Activated CD8-positive, alpha-beta T cell treated with anti-CD3 and anti-CD28 coated beads for 36 hours (primary cell): ENCODE measurements around the gene SIK3. TPM values are rescaled to one million over a fixed set of nuclear protein-coding genes. Genes with fewer than 3 reads are reported as not detected.

ENCODE experiments used
- ATAC-seq: fragments of 200-7000 bp; cut with Tn5 transposase; one replicate; pipeline ENCODE4 v1.10.0; 2021; ENCODE audit warnings: mild to moderate bottlenecking, moderate library complexity
- CTCF ChIA-PET: fragments of 350-600 bp; sonication (Branson Sonifier 250); formaldehyde crosslinking; loops from one replicate; lab custom pipeline; 2021; ENCODE audit warnings: antibody characterized with exemption; lab: Charles Lee
- POLR2A ChIA-PET: fragments of 350-600 bp; sonication (Branson Sonifier 250); formaldehyde crosslinking; loops from one replicate; lab custom pipeline; 2021; ENCODE audit warnings: antibody characterized with exemption; lab: Charles Lee
- DNase-seq: peaks from one replicate; pipeline ENCODE4 v3.0.0-alpha.2; 2020
- H3K27ac Mint-ChIP-seq: one replicate; pipeline ENCODE4 v1.8.0; 2021; ENCODE audit warnings: mild to moderate bottlenecking, mixed read lengths
- H3K27me3 Mint-ChIP-seq: one replicate; pipeline ENCODE4 v1.8.0; 2021; ENCODE audit warnings: mixed read lengths
- H3K36me3 Mint-ChIP-seq: one replicate; pipeline ENCODE4 v1.8.0; 2021; ENCODE audit warnings: low read depth, mixed read lengths
- H3K4me1 Mint-ChIP-seq: one replicate; pipeline ENCODE4 v1.8.0; 2021; ENCODE audit warnings: low read depth, mixed read lengths
- H3K4me3 Mint-ChIP-seq: one replicate; pipeline ENCODE4 v1.8.0; 2021; ENCODE audit warnings: mild to moderate bottlenecking, moderate library complexity, mixed read lengths
- H3K9me3 Mint-ChIP-seq: one replicate; pipeline ENCODE4 v1.8.0; 2021; ENCODE audit warnings: mixed read lengths
- CTCF ChIP-seq: fragments of 200-600 bp; IDR thresholded peaks from one replicate; pipeline ENCODE4 v1.8.0; 2022; ENCODE audit warnings: antibody characterized with exemption, mild to moderate bottlenecking
- intact Hi-C: fragments of 100-400 bp; cut with micrococcal nuclease; formaldehyde crosslinking; loops from one replicate; pipeline ENCODE4 v1.10.0; 2022
- total RNA-seq, 2 experiments: library from RNA; stranded (reverse); gene quantifications; one replicate each; pipeline ENCODE4 v1.2.3, GENCODE V29; 2021

SIK3 gene
- total RNA-seq, 2 experiments from 2014 or later, result 18.7 to 24.1 TPM

GRCh38 chr11:116960930-116961329 lies 137.3 kb downstream of the SIK3 start:
- H3K27me3 Mint-ChIP-seq, result no peaks in the 10 kb centered on the region
- no peak overlapping the region for H3K4me3 Mint-ChIP-seq
- CTCF ChIA-PET, result interaction anchor here (0.7 kb wide), 1 partner anchor 9 kb away, joined by 3 read pairs; no protein-coding TSS in a partner anchor
- no peak overlapping the region for H3K27ac Mint-ChIP-seq
- no peaks in the 10 kb centered on the region for H3K9me3 Mint-ChIP-seq
- DNase-seq (no peak), ATAC-seq (no peak)
- POLR2A ChIA-PET, result interaction anchor here (0.8 to 1.1 kb wide), 5 partner anchors 9 to 64 kb away, joined by 3 read pairs; no protein-coding TSS in a partner anchor
- no peak for TF ChIP-seq CTCF
- peaks cover 6% of the 10 kb centered on the region for H3K36me3 Mint-ChIP-seq
- H3K4me1 Mint-ChIP-seq, result peaks cover 34% of the 10 kb centered on the region
- intact Hi-C loops, result no loop called here

- peaks cover 11% of the 10 kb centered on the region for H3K36me3 Mint-ChIP-seq
- H3K9me3 Mint-ChIP-seq, result no peaks in the 10 kb centered on the region
- peaks cover 44% of the 10 kb centered on the region for H3K4me1 Mint-ChIP-seq
- intact Hi-C loops, result no loop called here
- no peak overlapping the region for H3K4me3 Mint-ChIP-seq
- CTCF ChIA-PET, result interaction anchor here (1.2 to 2.0 kb wide), 4 partner anchors 9 to 78 kb away, joined by 3 to 9 read pairs (median 4); no protein-coding TSS in a partner anchor
- TF ChIP-seq CTCF, result no peak
- ATAC-seq (no peak), DNase-seq (no peak)
- POLR2A ChIA-PET, result interaction anchor here (0.6 kb wide), 1 partner anchor 73 kb away, joined by 3 read pairs; no protein-coding TSS in a partner anchor
- H3K27me3 Mint-ChIP-seq, result no peaks in the 10 kb centered on the region
- no peak overlapping the region for H3K27ac Mint-ChIP-seq
These were observed 140.0 kb downstream of the SIK3 start for GRCh38 chr11:116958246-116958645.

- intact Hi-C loops, result no loop called here
- H3K4me1 Mint-ChIP-seq, result peaks cover 42% of the 10 kb centered on the region
- no peak for TF ChIP-seq CTCF
- H3K9me3 Mint-ChIP-seq, result no peaks in the 10 kb centered on the region
- H3K36me3 Mint-ChIP-seq, result peaks cover 12% of the 10 kb centered on the region
- no peaks in the 10 kb centered on the region for H3K27me3 Mint-ChIP-seq
- no peak overlapping the region for H3K4me3 Mint-ChIP-seq
- ATAC-seq, result no peak
- no peak for DNase-seq
- ChIA-PET POLR2A (no interaction called here), CTCF (interaction anchor here (1.0 kb wide), 1 partner anchor 76 kb away, joined by 3 read pairs; no protein-coding TSS in a partner anchor)
- peak overlapping the region; percentile 32 for H3K27ac Mint-ChIP-seq
These were observed 142.3 kb downstream of the SIK3 start for GRCh38 chr11:116955949-116956348.

- POLR2A ChIA-PET, result no interaction called here
- H3K36me3 Mint-ChIP-seq, result peaks cover 15% of the 10 kb centered on the region
These were observed 142.7 kb downstream of the SIK3 start for GRCh38 chr11:116955548-116955947.

More at GRCh38 chr11:116955548-116955947, 142.7 kb downstream of the SIK3 start:
- Mint-ChIP-seq H3K27ac (peak overlapping the region; percentile 32), H3K4me1 (peaks cover 39% of the 10 kb centered on the region), H3K4me3 (no peak overlapping the region), H3K9me3 (no peaks in the 10 kb centered on the region), H3K27me3 (no peaks in the 10 kb centered on the region)
- ATAC-seq (peak; percentile 39), DNase-seq (no peak)
- TF ChIP-seq CTCF, result no peak
- CTCF ChIA-PET, result interaction anchor here (0.6 to 1.0 kb wide), 2 partner anchors 65 to 75 kb away, joined by 3 read pairs; no protein-coding TSS in a partner anchor
- intact Hi-C loops, result no loop called here
